IMR-90 (cell line): ENCODE results near the gene RBP4. TPM values are rescaled to one million over a fixed set of nuclear protein-coding genes. Genes with fewer than 3 reads are reported as not detected.

Experiments used
- ATAC-seq: fragments of 200-7000 bp; cut with Tn5 transposase; 2 replicates; pipeline ENCODE4 v1.9.1; 2020; ENCODE audit warnings: low read depth, mild to moderate bottlenecking, moderate library complexity
- BruUV-seq: library from RNA; stranded (reverse); fragments of 400-500 nt; replicated peaks from 2 replicates; lab custom pipeline; 2021; lab: Mats Ljungman, UMichigan
- CTCF ChIA-PET: fragments of 300-600 bp; formaldehyde crosslinking; extraction: SDS; loops from one replicate; lab custom pipeline; 2021; ENCODE audit warnings: antibody characterized with exemption; lab: Yijun Ruan, JAX
- POLR2A ChIA-PET: fragments of 300-600 bp; sonication (Branson Sonifier 250); formaldehyde crosslinking; loops from one replicate; lab custom pipeline; 2022; ENCODE audit warnings: antibody characterized with exemption; ENCODE audit not compliant: unreplicated experiment; lab: Charles Lee
- DNase-seq: peaks from one replicate; pipeline ENCODE4 v3.0.0; 2013
- H2AFZ ChIP-seq: replicated peaks from 2 replicates; pipeline ENCODE3; 2013; ENCODE audit warnings: low read length, mild to moderate bottlenecking; ENCODE audit not compliant: poor library complexity
- H2AK5ac ChIP-seq: 2 replicates; pipeline ENCODE4 v1.6.1; 2013; ENCODE audit warnings: low read depth, low read length, inconsistent platforms
- H2AK9ac ChIP-seq: replicated peaks from 2 replicates; pipeline ENCODE3; 2013; ENCODE audit warnings: mild to moderate bottlenecking, low read depth, low read length, moderate library complexity; ENCODE audit not compliant: poor library complexity
- H2BK120ac ChIP-seq: 2 replicates; pipeline ENCODE4 v1.6.1; 2013; ENCODE audit warnings: low read depth, low read length, inconsistent platforms
- H2BK15ac ChIP-seq: 3 replicates; pipeline ENCODE4 v1.6.1; 2013; ENCODE audit warnings: low read depth, low read length, inconsistent platforms
- H2BK20ac ChIP-seq: 2 replicates; pipeline ENCODE4 v1.6.1; 2013; ENCODE audit warnings: low read depth, mild to moderate bottlenecking, inconsistent platforms, low read length, moderate library complexity
- H2BK5ac ChIP-seq: 2 replicates; pipeline ENCODE4 v1.6.1; 2013; ENCODE audit warnings: mild to moderate bottlenecking, low read depth, low read length, inconsistent platforms; ENCODE audit not compliant: poor library complexity, severe bottlenecking
- H3K14ac ChIP-seq: replicated peaks from 2 replicates; pipeline ENCODE4 v1.6.1; 2013; ENCODE audit warnings: low read depth, low read length, inconsistent platforms
- H3K18ac ChIP-seq: 2 replicates; pipeline ENCODE4 v1.6.1; 2013; ENCODE audit warnings: low read depth, low read length, control low read depth
- H3K23ac ChIP-seq: 2 replicates; pipeline ENCODE4 v1.6.1; 2013; ENCODE audit warnings: low read depth, low read length, inconsistent platforms
- H3K27ac ChIP-seq: 2 replicates; pipeline ENCODE4 v1.5.1; 2013; ENCODE audit warnings: mild to moderate bottlenecking, control low read depth, low read length; ENCODE audit not compliant: insufficient read depth
- H3K27me3 ChIP-seq: 2 replicates; pipeline ENCODE4 v1.6.1; 2013; ENCODE audit warnings: low read length; ENCODE audit not compliant: control insufficient read depth, insufficient read depth
- H3K36me3 ChIP-seq: 2 replicates; pipeline ENCODE4 v1.6.1; 2013; ENCODE audit warnings: low read length, mixed read lengths; ENCODE audit not compliant: control insufficient read depth, insufficient read depth
- H3K4ac ChIP-seq: 2 replicates; pipeline ENCODE4 v1.6.1; 2013; ENCODE audit warnings: low read depth, low read length, inconsistent platforms
- H3K4me1 ChIP-seq: 2 replicates; pipeline ENCODE4 v1.6.1; 2013; ENCODE audit warnings: low read length, mixed read lengths; ENCODE audit not compliant: control insufficient read depth, insufficient read depth
- H3K4me2 ChIP-seq: 2 replicates; pipeline ENCODE4 v1.6.1; 2013; ENCODE audit warnings: low read depth, mild to moderate bottlenecking, control low read depth, low read length, moderate library complexity
- H3K4me3 ChIP-seq: 2 replicates; pipeline ENCODE4 v1.5.1; 2013; ENCODE audit warnings: low read depth, mild to moderate bottlenecking, control low read depth, low read length, moderate library complexity; ENCODE audit not compliant: insufficient read depth
- H3K56ac ChIP-seq: 2 replicates; pipeline ENCODE4 v1.6.1; 2013; ENCODE audit warnings: low read length, inconsistent platforms; ENCODE audit not compliant: insufficient read depth; ENCODE audit errors: extremely low read depth
- H3K79me1 ChIP-seq, 2 experiments: 2 replicates each; pipeline ENCODE4 v1.6.1; 2013; ENCODE audit warnings: low read length in 2 of 2, inconsistent platforms in 1 of 2, low read depth in 1 of 2
- H3K9ac ChIP-seq: 2 replicates; pipeline ENCODE4 v1.6.1; 2013; ENCODE audit warnings: low read depth, low read length, control low read depth
- H3K9me1 ChIP-seq: 2 replicates; pipeline ENCODE4 v1.6.1; 2013; ENCODE audit warnings: low read length, inconsistent platforms; ENCODE audit not compliant: insufficient read depth
- H3K9me3 ChIP-seq: 2 replicates; pipeline ENCODE4 v1.6.1; 2013; ENCODE audit warnings: low read length; ENCODE audit not compliant: control insufficient read depth, insufficient read depth
- H4K20me1 ChIP-seq: 2 replicates; pipeline ENCODE4 v1.6.1; 2013; ENCODE audit warnings: low read length, inconsistent platforms; ENCODE audit not compliant: insufficient read depth
- H4K5ac ChIP-seq: 2 replicates; pipeline ENCODE4 v1.6.1; 2013; ENCODE audit warnings: mild to moderate bottlenecking, low read depth, low read length, control low read depth
- H4K8ac ChIP-seq, 2 experiments: 2 replicates each; pipeline ENCODE4 v1.6.1; 2013; ENCODE audit warnings: low read depth in 2 of 2, low read length in 2 of 2, control low read depth in 1 of 2, inconsistent platforms in 1 of 2
- H4K91ac ChIP-seq: 2 replicates; pipeline ENCODE4 v1.6.1; 2013; ENCODE audit warnings: low read depth, low read length, inconsistent platforms; ENCODE audit not compliant: insufficient read depth
- BHLHE40 ChIP-seq: fragments of 150-350 bp; IDR thresholded peaks from 2 replicates; pipeline ENCODE4 v1.6.1; 2016; ENCODE audit warnings: mild to moderate bottlenecking, low read depth, low read length
- CEBPB ChIP-seq: IDR thresholded peaks from 2 replicates; pipeline ENCODE4 v1.6.1; 2012; ENCODE audit warnings: low read depth, low read length, improper control_type of control experiment
- CHD1 ChIP-seq: IDR thresholded peaks from 2 replicates; pipeline ENCODE4 v1.6.1; 2012; ENCODE audit warnings: low read depth, low read length, improper control_type of control experiment
- FOS ChIP-seq: fragments of 150-350 bp; IDR thresholded peaks from 2 replicates; pipeline ENCODE4 v1.6.1; 2016; ENCODE audit warnings: low read depth, low read length
- MAFK ChIP-seq: IDR thresholded peaks from 2 replicates; pipeline ENCODE4 v1.6.1; 2012; ENCODE audit warnings: low read depth, low read length, improper control_type of control experiment
- MAZ ChIP-seq: IDR thresholded peaks from 2 replicates; pipeline ENCODE4 v1.6.1; 2012; ENCODE audit warnings: low read depth, mild to moderate bottlenecking, low read length, improper control_type of control experiment, moderate library complexity, borderline replicate concordance
- MXI1 ChIP-seq: IDR thresholded peaks from 2 replicates; pipeline ENCODE4 v1.6.1; 2012; ENCODE audit warnings: low read depth, mild to moderate bottlenecking, low read length, moderate library complexity, borderline replicate concordance
- NFE2L2 ChIP-seq: fragments of 150-350 bp; IDR thresholded peaks from 2 replicates; pipeline ENCODE4 v1.6.1; 2016; ENCODE audit warnings: low read depth, mild to moderate bottlenecking, low read length
- POLR2A ChIP-seq: IDR thresholded peaks from 2 replicates; pipeline ENCODE4 v1.6.1; 2012; ENCODE audit warnings: mild to moderate bottlenecking, low read depth, low read length
- RCOR1 ChIP-seq: IDR thresholded peaks from 2 replicates; pipeline ENCODE4 v1.6.1; 2012; ENCODE audit warnings: mild to moderate bottlenecking, low read length, improper control_type of control experiment; ENCODE audit not compliant: insufficient replicate concordance
- RFX5 ChIP-seq: IDR thresholded peaks from 2 replicates; pipeline ENCODE4 v1.8.0; 2012; ENCODE audit warnings: low read depth, mild to moderate bottlenecking, low read length, moderate library complexity
- WGBS, 2 experiments: methylation state at CpG; one replicate each; pipeline versions ENCODE4 v1.1.5 to v1.1.7; 2013; ENCODE audit warnings: missing lambda C conversion rate in 2 of 2; ENCODE audit not compliant: insufficient read length in 1 of 2; ENCODE audit errors: extremely low coverage in 2 of 2; 5-methylcytosine and 5-hydroxymethylcytosine counted together
- dilution Hi-C: fragments of 300-500 bp; cut with HindIII; formaldehyde crosslinking; loops from one replicate; pipeline ENCODE4 v1.14.3; 2018; ENCODE audit warnings: low sequenced_read_pairs; ENCODE audit not compliant: unreplicated experiment
- in situ Hi-C: fragments of 300-500 bp; cut with MboI; formaldehyde crosslinking; loops from 3 replicates; pipeline ENCODE4 v1.14.3; 2019; ENCODE audit warnings: low sequenced_read_pairs, inconsistent platforms, mixed read lengths
- intact Hi-C: fragments of 100-400 bp; cut with micrococcal nuclease; formaldehyde crosslinking; loops from 2 replicates; pipeline ENCODE4 v1.10.0; 2022
- polyA plus RNA-seq, 3 experiments: library from polyadenylated mRNA; depleted of rRNA; stranded (reverse); fragments of >200 nt; gene quantifications; 2 replicates each; pipeline ENCODE4 v1.2.3, GENCODE V29; 2012; ENCODE audit warnings: low replicate concordance in 1 of 3
- total RNA-seq: library from RNA; depleted of rRNA; stranded (reverse); fragments of >200 nt; gene quantifications from 2 replicates; pipeline ENCODE4 v1.2.3, GENCODE V29; 2012
- TF ChIP-seq, protein P1 (sequence below): fragments of 150-350 bp; IDR thresholded peaks from 2 replicates; pipeline ENCODE4 v1.6.1; 2017; ENCODE audit warnings: mild to moderate bottlenecking, antibody characterized with exemption, low read length, low read depth
- TF ChIP-seq, protein P2 (sequence below): fragments of 150-350 bp; IDR thresholded peaks from 2 replicates; pipeline ENCODE4 v1.6.1; 2016; ENCODE audit warnings: low read depth, mild to moderate bottlenecking, low read length, moderate library complexity, borderline replicate concordance
- TF ChIP-seq, protein P3 (sequence below): conservative IDR thresholded peaks from 2 replicates; pipeline ENCODE4 v1.5.1; 2012; ENCODE audit warnings: mild to moderate bottlenecking, low read depth, low read length, improper control_type of control experiment

The RBP4 gene
- total and polyA plus RNA-seq, 2 of the 4 experiments (the other 2 are of a cell fraction), result not detected

DNA sequence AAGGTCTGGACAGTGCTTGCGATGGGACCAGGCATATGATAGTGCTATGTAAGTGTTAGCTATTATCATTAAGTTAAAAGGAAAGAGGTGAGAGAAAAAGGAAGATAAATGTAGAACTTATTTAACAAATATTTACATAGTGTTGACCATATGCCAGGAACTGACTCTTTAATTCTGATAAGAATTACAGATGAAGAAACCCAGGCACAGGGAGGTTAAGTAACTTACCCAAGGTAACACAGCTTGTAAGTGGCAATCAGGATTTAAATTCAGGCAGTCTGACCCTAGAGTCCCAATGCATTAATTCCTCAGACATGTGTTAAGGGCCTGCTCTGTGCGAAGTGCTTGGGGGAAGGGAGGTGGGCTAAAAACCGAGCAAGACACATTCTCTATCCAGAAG, 23.5 kb downstream of the RBP4 start:
- H4K5ac ChIP-seq, result no peak overlapping the region
- H3K4me3 ChIP-seq, result no peak overlapping the region
- H2AK5ac ChIP-seq, result no peak overlapping the region
- H3K4me2 ChIP-seq, result no peak overlapping the region
- no peaks in the 10 kb centered on the region for H3K4me1 ChIP-seq
- H3K4ac ChIP-seq, result no peak overlapping the region
- no peak overlapping the region for H2AK9ac ChIP-seq
- H2BK20ac ChIP-seq, result no peak overlapping the region
- ATAC-seq, result no peak
- H3K18ac ChIP-seq, result no peak overlapping the region
- peaks cover 4% of the 10 kb centered on the region for H3K9me3 ChIP-seq
- in situ Hi-C loops, result no loop called here
- H4K8ac ChIP-seq, result no peak overlapping the region
- ChIA-PET POLR2A (no interaction called here), CTCF (no interaction called here)
- H3K56ac ChIP-seq, result no peak overlapping the region
- H3K14ac ChIP-seq, result no peak overlapping the region
- H3K27me3 ChIP-seq, result peaks cover 34% of the 10 kb centered on the region
- no peak overlapping the region for H2AFZ ChIP-seq
- H4K20me1 ChIP-seq, result no peaks in the 10 kb centered on the region
- no peak overlapping the region for H2BK120ac ChIP-seq
- dilution Hi-C loops, result no loop called here
- H2BK15ac ChIP-seq, result no peak overlapping the region
- no peak for DNase-seq
- no peaks in the 10 kb centered on the region for H3K36me3 ChIP-seq
- no peak overlapping the region for H3K9ac ChIP-seq
- H4K91ac ChIP-seq, result no peak overlapping the region
- WGBS, 2 experiments, result 40% methylated on average over 1 of the region's 3 CpGs; no CpG with 5 or more reads in 1 of the 2 experiments
- H3K79me1 ChIP-seq, result no peaks in the 10 kb centered on the region
- H3K23ac ChIP-seq, result no peak overlapping the region
- BruUV-seq, result no TSS peak
- no peak for TF ChIP-seq MAFK
- TF ChIP-seq MAZ, result no peak
- no peak for TF ChIP-seq MXI1
- TF ChIP-seq FOS, result no peak
- TF ChIP-seq, protein P1, sequence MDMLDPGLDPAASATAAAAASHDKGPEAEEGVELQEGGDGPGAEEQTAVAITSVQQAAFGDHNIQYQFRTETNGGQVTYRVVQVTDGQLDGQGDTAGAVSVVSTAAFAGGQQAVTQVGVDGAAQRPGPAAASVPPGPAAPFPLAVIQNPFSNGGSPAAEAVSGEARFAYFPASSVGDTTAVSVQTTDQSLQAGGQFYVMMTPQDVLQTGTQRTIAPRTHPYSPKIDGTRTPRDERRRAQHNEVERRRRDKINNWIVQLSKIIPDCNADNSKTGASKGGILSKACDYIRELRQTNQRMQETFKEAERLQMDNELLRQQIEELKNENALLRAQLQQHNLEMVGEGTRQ, result no peak
- TF ChIP-seq RCOR1, result no peak
- TF ChIP-seq CHD1, result no peak
- no peak for TF ChIP-seq BHLHE40
- no peak for TF ChIP-seq CEBPB
- TF ChIP-seq RFX5, result no peak
- TF ChIP-seq, protein P2, sequence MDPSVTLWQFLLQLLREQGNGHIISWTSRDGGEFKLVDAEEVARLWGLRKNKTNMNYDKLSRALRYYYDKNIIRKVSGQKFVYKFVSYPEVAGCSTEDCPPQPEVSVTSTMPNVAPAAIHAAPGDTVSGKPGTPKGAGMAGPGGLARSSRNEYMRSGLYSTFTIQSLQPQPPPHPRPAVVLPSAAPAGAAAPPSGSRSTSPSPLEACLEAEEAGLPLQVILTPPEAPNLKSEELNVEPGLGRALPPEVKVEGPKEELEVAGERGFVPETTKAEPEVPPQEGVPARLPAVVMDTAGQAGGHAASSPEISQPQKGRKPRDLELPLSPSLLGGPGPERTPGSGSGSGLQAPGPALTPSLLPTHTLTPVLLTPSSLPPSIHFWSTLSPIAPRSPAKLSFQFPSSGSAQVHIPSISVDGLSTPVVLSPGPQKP, result no peak
- no peak for TF ChIP-seq NFE2L2
- TF ChIP-seq POLR2A, result no peak
- TF ChIP-seq, protein P3, sequence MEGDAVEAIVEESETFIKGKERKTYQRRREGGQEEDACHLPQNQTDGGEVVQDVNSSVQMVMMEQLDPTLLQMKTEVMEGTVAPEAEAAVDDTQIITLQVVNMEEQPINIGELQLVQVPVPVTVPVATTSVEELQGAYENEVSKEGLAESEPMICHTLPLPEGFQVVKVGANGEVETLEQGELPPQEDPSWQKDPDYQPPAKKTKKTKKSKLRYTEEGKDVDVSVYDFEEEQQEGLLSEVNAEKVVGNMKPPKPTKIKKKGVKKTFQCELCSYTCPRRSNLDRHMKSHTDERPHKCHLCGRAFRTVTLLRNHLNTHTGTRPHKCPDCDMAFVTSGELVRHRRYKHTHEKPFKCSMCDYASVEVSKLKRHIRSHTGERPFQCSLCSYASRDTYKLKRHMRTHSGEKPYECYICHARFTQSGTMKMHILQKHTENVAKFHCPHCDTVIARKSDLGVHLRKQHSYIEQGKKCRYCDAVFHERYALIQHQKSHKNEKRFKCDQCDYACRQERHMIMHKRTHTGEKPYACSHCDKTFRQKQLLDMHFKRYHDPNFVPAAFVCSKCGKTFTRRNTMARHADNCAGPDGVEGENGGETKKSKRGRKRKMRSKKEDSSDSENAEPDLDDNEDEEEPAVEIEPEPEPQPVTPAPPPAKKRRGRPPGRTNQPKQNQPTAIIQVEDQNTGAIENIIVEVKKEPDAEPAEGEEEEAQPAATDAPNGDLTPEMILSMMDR, result no peak
- intact Hi-C loops, result no loop called here
- H3K9me1 ChIP-seq, result no peaks in the 10 kb centered on the region
- H3K27ac ChIP-seq, result no peak overlapping the region
- no peak overlapping the region for H2BK5ac ChIP-seq
